ENCODE results near the gene FRMD5. TPM values are rescaled to one million over a fixed set of nuclear protein-coding genes. Genes with fewer than 3 reads are reported as not detected.
A peak's percentile ranks its signal among the peaks of the same experiment; 100 is the strongest.

Gene FRMD5
- total RNA-seq, 1 experiment from 2014 or later = 27.2 TPM

- Histone ChIP-seq H3K27me3 (ENCODE audit: insufficient read depth, low read length) (no peaks in the 10 kb centered on the region), H3K4me2 (ENCODE audit: low read length) (no peak overlapping the region), H3K79me2 (ENCODE audit: insufficient read depth, low read length) (no peaks in the 10 kb centered on the region), H3K4me1 (ENCODE audit: control insufficient read depth in 1 of 2, insufficient read depth in 2 of 2, low read length in 2 of 2) (no peaks in the 10 kb centered on the region; a peak in 2 of 4 replicates), H4K20me1 (ENCODE audit: insufficient read depth) (no peaks in the 10 kb centered on the region), H3K36me3 (ENCODE audit: control insufficient read depth in 1 of 2, insufficient read depth in 2 of 2, low read length in 2 of 2) (peaks cover 6 to 9% of the 10 kb centered on the region in 2 experiments; a peak in 2 of 4 replicates), H3K9ac (ENCODE audit: low read length) (no peak overlapping the region), H3K9me3 (ENCODE audit: control insufficient read depth in 1 of 2, insufficient read depth in 1 of 2, low read depth in 1 of 2, low read length in 2 of 2) (no peaks in the 10 kb centered on the region), H3K9me2 (ENCODE audit: insufficient read depth) (no peaks in the 10 kb centered on the region), H2AFZ (ENCODE audit: low read depth, low read length, poor library complexity, severe bottlenecking) (no peak overlapping the region), H3K4me3 (replicated peaks in 1 of 2; ENCODE audit: low read depth in 1 of 2, low read length in 2 of 2) (no peak overlapping the region), H3K27ac (ENCODE audit: low read depth, low read length) (no peak overlapping the region)
- ATAC-seq (peak; percentile 93), DNase-seq (ENCODE audit: low read depth, low spot score) (peak; percentile 56)
- ChIA-PET RAD21 (ENCODE audit: low non-redundant PET in 1 of 2, low total read pairs in 2 of 2, uncharacterized antibody in 2 of 2, unreplicated experiment in 2 of 2) (no interaction called here), CTCF (interaction anchor here (0.6 to 1.6 kb wide), 8 partner anchors 9 to 342 kb away, joined by 3 to 6 read pairs (median 4); no protein-coding TSS in a partner anchor), POLR2A (no interaction called here)
- TF ChIP-seq POLR2AphosphoS5 (IDR thresholded peaks at IDR 0.05; ENCODE audit: low read depth, low read length) (no peak), CTCF (IDR thresholded peaks at IDR 0.05 in 2 of 3, conservative IDR thresholded peaks at IDR 0.05 in 1 of 3; ENCODE audit: borderline replicate concordance in 1 of 3, insufficient read depth in 1 of 3, low read depth in 2 of 3, low read length in 2 of 3) (peak; percentile 76 to 94 (median 82)), EGR1 (IDR thresholded peaks at IDR 0.05; ENCODE audit: low read depth) (no peak), RAD21 (IDR thresholded peaks at IDR 0.05; ENCODE audit: low read depth) (peak; percentile 95), ZNF274 (IDR thresholded peaks at IDR 0.05; ENCODE audit: low read depth, low read length) (no peak)
- intact Hi-C loops (cut with micrococcal nuclease) = loop anchor here (1.0 to 5.0 kb wide), 4 partner anchors 162 to 598 kb away; no protein-coding TSS in a partner anchor
- BruUV-seq (replicated peaks) = no TSS peak
Observed at GRCh38 chr15:43903864-43904290, 291.2 kb downstream of the FRMD5 start.

- H3K4me3 ChIP-seq (replicated peaks in 1 of 2; ENCODE audit: low read depth in 1 of 2, low read length in 2 of 2) = no peak overlapping the region
- no TSS peak for BruUV-seq (replicated peaks)
- H3K27me3 ChIP-seq (ENCODE audit: insufficient read depth, low read length) = no peaks in the 10 kb centered on the region
- intact Hi-C loops (cut with micrococcal nuclease) = loop anchor here (5.0 kb wide), 2 partner anchors 231 to 601 kb away; no protein-coding TSS in a partner anchor
- no peak overlapping the region for H3K9ac ChIP-seq (ENCODE audit: low read length)
- ChIA-PET POLR2A (no interaction called here), RAD21 (ENCODE audit: low non-redundant PET in 1 of 2, low total read pairs in 2 of 2, uncharacterized antibody in 2 of 2, unreplicated experiment in 2 of 2) (no interaction called here), CTCF (no interaction called here)
- H3K9me3 ChIP-seq (ENCODE audit: control insufficient read depth in 1 of 2, insufficient read depth in 1 of 2, low read depth in 1 of 2, low read length in 2 of 2) = no peaks in the 10 kb centered on the region
- no peak overlapping the region for H2AFZ ChIP-seq (ENCODE audit: low read depth, low read length, poor library complexity, severe bottlenecking)
- H3K27ac ChIP-seq (ENCODE audit: low read depth, low read length) = no peak overlapping the region
- H3K36me3 ChIP-seq (ENCODE audit: control insufficient read depth in 1 of 2, insufficient read depth in 2 of 2, low read length in 2 of 2) = peaks cover 9% of the 10 kb centered on the region in 2 experiments; a peak in 2 of 4 replicates
- H3K9me2 ChIP-seq (ENCODE audit: insufficient read depth) = no peaks in the 10 kb centered on the region
- no peak for DNase-seq (ENCODE audit: low read depth, low spot score)
- H3K79me2 ChIP-seq (ENCODE audit: insufficient read depth, low read length) = no peaks in the 10 kb centered on the region
- no peaks in the 10 kb centered on the region for H4K20me1 ChIP-seq (ENCODE audit: insufficient read depth)
- peaks cover 0 to 5% of the 10 kb centered on the region in 2 experiments; a peak in 2 of 4 replicates for H3K4me1 ChIP-seq (ENCODE audit: control insufficient read depth in 1 of 2, insufficient read depth in 2 of 2, low read length in 2 of 2)
- no peak overlapping the region for H3K4me2 ChIP-seq (ENCODE audit: low read length)
- no peak for ATAC-seq
- no peak for TF ChIP-seq ELF1 (IDR thresholded peaks at IDR 0.05; ENCODE audit: borderline replicate concordance, low read depth)
Observed at GRCh38 chr15:43901495-43901894, 293.6 kb downstream of the FRMD5 start.
